ENCODE data around the gene AP1S2.
"Not testable (repeated sequence)": the region's sequence is repeated elsewhere in the genome, so short reads cannot be mapped to it uniquely, and the experiment has no call there.

AP1S2 gene

DNA sequence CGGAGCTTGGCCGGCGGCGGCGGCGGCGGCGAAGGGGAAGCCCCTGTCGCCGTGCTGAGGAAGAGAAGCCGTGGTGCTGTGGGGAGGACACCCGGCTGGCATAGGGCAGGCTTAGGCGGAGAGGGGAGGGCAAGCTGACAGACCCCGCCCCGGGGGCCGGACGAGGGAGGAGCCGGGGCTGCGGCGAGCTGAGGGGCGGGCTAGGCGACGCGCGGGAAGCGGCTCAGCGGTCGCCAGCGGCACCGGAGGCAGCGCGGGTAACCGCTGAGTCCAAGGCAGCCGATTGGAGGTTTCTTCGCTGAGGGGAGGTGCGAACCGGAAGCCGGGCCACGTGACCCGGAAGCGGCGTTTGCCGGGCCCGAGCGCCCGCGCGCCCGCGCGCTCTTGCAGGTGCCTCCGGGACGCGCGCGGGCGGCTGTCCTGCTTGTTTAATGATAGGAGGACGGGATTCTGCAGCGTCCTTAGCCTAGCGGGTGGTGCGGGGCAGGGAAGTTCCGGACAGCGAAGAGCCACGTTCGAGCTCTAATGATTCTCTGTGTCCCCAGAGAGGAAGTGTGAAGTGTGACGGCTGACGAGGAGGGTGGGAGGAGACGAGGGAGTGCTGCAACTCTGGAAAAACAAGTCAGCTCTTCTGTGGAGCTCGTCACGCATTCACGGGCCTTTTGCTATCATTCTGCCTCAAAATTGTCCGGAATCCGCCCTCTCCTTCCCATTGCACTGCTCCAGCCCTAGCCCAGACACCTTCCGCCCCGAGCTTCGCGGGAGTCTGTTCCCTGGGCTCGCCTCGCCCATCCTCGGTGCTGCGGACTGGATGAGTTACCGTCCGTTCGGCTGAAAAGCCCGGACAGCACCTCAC, at the start of gene AP1S2:
TSS of gene AP1S2 (minus strand) at position 102 of the 856 bp plus-strand sequence. CDS start 2,289 bp downstream, outside the sequence.
- DNase-seq (ENCODE audit: low spot score), result peak; percentile 98

DNA sequence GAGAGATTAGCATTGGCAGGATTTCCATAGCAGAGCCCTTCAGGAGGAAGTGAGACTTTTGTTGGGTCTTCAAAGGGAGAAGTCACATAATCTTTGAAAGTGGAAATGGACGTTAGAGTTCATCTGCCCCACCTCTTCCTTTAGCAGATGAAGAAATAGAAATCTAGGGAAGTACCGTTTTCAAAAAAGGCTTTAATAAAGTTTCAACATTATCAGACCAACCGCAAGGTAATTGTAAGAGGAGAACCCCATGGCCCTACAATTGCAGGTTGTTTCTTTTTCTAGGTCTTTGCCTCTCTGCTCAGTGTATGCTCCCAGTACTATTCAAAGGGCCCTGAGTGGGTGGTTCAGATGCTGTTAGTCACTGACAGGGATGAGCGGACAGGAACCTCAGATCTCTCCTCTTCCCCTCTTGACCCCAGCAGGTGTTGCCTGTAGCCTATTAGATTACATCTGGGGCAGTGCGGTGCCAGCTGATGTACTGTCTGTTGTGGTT, 48.6 kb upstream of the AP1S2 start:
- DNase-seq (ENCODE audit: low spot score), result no peak

DNA sequence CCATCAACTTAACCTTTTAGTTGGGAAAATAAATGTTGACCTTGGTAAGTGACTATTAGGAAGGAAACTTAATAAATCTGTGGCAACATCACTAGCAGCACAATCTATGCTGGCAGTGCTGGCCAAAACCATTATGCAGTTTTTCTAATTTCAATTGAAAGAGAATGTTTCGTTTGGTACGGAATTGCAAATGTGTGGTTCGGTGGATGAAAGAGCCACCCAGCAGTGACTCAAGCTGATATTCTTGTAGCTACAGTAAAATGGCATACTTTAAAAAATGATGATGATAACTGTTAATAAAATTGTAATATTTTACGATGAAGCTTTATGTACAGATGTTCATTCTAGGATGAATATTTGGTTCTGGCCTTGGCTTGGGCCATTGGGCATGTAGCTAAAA, 40.7 kb upstream of the AP1S2 start:
- no peak for DNase-seq (ENCODE audit: low spot score)

DNA sequence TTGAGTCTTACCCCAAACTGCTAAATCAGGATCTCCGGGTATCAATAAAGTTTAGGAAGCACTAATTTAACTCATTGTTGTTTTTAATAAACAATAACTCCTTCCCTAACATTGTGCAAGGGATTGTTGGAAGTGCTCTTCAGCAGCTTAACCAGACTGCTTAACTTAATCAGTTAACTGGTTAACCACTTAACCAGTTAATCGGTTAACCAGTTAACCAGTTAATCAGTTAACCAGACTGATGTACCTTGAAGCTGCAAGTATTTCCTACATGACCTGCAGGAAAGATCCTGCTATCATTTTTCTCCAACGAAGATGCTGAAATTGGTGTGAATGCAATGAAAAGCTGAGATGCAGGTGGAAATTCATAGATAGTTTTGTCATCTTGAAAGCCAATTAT, 40.1 kb upstream of the AP1S2 start:
- DNase-seq (ENCODE audit: low spot score), result no peak

DNA sequence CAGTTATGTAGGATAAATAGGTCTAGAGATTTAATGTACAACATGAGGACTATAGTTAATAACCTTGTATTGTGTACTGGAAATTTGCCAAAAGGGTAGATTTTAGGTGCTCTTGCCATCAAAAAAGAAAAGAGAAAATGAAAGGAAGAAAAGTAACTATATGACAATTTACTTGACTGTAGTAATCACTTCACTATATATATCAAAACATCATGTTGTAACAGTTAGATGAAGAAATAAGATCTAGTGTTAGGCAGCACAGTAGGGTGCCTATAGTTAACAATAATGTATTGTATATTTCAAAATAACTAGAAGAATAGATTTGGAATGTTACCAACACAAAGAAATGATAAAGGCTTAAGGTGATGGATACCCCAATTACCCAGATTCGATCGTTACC, 35.9 kb upstream of the AP1S2 start:
- DNase-seq (ENCODE audit: low spot score), result no peak

DNA sequence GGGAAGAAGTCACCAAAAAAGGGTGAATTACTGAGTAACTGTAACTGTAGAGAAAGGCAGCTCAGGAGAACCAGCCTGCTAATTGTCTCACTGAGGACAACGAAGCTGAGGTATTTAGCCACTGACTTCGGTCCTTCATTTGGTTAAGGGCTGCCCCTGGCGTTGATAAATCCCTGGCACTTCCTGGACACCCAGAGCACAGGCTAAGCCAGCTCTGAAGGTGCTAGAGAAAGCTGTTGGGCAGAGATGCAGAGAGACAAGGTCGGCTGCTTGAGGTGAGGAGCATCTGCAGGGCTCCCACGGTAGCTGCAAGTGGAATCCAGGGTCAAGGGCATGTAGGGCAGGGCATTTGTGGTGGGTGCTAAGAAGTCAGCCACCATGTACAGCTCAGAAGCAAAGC, 33.4 kb upstream of the AP1S2 start:
- no peak for DNase-seq (ENCODE audit: low spot score)

DNA sequence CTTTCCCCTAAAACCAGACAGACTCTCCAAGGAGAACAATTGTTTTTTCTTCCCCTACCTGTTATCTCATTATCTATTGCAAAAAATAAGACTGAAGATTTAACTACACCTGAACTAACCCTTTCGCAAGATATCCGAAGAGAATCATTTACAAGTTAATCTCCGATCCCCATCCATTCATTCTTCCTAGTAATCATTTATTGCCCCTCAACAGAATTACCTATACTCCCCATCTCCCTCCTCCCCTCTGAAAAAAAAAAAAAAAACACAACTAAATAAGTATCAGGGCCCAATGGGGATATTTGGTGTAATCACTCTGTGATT, 28.9 kb upstream of the AP1S2 start:
- DNase-seq (ENCODE audit: low spot score), result no peak

DNA sequence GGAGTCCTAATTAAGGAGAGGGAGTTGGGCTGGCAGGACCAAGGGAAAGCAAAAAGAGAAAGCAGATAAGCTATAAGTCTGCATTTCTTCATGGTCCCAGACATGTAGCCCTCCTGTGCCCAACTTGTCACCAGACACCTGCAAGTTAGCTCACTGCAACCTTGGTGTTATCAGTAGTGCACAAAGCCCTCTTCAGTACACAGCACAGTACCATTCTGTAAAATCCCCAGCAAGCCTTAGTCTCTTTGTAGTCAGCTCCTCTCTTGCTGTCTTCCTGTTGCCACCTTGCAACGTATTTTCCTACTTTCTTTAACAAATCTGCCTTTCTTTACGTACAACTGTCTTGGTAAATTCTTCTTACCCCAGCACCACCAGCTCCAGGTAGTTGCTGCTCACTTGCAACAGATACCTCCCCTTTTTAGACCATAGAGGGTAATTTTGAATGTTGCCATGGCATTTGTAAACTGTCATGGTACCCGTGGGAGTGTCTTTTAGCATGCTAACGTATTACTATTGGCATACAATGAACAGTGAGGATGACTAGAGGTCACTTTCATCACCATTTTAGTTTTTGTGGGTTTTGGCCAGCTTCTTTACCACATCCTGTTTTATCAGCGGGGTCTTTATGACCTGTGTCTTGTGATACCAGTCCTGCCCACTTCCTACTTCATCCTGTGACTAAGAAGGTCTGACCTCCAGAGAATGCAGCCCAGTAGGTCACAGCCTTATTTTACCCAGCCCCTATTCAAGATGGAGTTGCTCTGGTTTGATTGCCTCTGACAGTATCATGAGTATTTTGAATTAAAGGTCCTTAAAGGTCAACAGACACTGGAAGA, 28.3 kb upstream of the AP1S2 start:
- DNase-seq (ENCODE audit: low spot score), result no peak

DNA sequence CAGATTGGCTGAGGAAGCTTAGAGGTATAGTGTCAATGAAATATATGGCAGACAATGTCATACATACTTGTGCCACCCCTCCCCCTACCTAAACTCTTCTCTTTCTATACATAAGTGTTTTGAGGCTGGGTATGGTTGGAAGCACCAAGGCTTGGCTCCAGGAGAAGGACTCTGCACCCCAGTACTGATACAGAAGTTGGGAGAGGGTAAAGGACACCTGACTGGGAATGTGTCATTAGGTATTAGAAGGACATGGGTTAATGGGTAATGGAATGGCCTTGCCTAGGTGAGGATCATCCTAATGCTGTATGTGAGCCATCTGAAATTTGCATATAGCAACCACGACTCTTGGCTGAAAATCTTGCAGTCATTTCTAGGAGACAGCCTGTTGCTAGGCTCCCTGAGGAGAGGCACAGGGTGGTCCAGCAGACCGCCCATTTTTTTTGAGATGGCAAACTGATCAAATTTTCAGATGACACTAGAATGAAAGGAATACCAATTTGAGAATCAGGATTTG, 26.8 kb upstream of the AP1S2 start:
- DNase-seq (ENCODE audit: low spot score), result no peak

DNA sequence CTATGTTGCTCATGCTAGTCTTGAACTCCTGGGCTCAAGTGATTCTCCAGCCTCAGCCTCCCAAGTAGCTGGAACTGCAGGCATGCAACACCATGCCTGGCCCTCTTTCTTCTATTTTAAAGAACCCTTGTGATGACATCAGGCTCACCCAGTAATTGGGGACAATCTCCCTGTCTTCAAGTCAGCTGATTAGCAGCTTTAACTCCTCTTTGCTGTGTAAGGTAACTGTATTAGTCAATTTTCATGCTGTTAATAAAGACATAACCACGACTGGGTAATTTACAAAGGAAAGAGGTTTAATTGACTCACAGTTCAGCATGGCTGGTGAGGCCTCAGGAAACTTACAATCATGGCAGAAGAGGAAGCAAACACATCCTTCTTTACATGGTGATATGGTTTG, 23.3 kb upstream of the AP1S2 start:
- not testable (repeated sequence) for DNase-seq (ENCODE audit: low spot score)

DNA sequence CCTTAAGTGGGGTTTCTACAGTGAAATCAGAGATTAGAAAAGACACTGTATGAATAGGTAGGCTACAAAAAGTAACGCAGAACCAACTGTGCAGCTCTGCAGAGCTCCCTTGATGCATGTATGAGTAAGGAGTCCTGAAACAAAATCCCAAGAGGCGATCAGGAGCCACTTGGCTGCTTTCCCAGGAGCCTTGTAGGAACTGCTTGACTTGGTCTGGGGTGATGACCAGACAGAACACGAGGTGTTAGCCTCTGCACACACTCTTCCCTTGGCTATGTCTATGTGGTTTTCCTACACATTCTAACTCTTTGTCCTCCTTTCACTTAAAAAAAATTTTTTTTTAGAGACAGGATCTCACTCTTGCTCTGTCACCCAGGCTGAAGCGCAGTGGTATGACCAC, 22.8 kb upstream of the AP1S2 start:
- no peak for DNase-seq (ENCODE audit: low spot score)

DNA sequence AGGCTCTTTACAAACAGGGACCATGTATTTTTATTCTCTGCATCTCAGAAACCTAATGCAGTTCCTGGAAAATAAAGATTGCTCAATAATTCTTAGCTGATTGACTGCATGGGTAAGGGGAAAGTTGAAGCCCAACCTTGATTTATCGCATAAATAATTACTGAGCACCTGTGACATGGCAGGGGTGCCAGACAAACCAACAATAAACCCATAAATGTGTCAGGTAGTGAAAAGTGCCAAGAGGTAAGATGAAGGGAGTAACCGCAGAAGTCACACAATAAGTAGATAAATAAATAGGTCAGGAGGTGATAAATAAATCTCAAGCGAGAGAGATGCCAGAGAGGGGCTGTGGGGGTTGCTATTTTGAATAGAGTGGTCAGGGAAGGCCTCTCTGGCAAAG, 20.1 kb upstream of the AP1S2 start:
- DNase-seq (ENCODE audit: low spot score), result no peak

DNA sequence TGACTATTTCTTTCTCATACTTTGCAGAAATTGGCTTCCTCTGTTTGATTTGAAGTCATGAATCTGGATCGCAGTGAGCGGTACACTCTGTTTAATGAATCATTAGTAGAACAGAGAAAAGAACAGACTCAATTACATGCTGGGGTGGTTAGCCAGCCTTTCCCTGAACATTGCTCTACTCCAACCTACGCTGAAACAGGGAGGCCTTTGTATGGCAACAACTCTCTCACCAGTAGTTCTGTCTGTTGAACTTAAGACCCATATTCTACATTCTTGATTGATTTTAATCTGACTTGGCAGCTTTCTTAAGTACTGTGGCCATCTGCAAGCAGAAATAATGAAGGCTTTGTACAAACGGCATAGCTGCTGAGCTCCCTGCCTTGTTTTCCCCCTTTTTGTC, 19.0 kb upstream of the AP1S2 start:
- DNase-seq (ENCODE audit: low spot score), result no peak

DNA sequence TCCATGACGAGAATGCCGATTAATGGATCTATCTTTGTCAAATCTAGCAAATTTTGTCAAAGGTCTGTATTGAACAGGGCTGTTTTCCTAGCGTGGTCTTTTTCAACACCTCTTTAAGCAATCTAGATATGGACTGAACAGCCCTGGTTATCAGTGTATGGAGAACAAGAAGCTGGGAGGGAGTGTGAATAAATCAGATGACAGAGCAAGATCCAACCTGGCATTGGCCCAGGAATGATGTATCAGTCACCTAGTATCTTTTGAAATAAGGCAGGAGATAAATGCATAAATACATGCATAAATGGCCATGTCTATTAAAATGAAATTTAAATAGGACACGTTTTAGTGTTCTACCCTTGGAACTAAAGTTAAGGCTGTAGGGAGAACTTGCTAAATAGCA, 15.7 kb upstream of the AP1S2 start:
- no peak for DNase-seq (ENCODE audit: low spot score)

DNA sequence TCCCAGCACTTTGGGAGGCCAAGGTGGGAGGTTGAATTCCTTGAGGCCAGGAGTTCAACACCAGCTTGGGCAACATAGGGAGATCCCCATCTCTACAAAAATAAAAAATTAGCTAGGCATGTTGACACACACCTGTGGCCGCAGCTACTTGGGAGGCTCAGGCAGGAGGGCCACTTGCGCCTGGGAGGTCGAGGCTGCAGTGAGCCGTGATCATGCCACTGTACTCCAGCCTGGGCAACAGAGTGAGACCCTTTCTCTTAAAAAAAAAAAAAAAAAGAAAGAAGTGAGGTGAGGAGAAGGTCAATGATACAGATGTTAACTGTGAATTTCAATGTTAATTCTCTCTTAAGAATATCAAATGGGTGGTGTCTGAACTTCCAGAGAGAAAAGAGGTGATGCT, 15.1 kb upstream of the AP1S2 start:
- no peak for DNase-seq (ENCODE audit: low spot score)

DNA sequence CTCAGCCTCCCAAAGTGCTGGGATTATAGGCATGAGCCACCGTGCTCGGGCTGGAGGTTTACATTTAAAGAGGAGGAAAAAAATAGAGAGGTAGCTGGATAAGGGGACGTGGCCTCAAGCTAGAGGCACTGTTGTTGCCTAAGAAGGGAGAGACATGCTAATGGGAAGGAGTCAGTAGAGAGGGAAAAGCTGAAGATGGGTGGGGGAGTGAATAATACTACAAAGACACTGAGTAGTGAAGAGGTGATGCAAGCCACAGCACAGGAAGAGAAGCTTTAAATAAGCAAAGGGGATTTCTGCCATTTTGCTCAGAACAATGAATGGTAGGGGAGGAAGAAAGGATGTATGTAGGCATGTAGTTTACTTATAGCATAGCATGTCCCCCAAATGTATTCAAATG, 11.5 kb upstream of the AP1S2 start:
- DNase-seq (ENCODE audit: low spot score), result no peak

DNA sequence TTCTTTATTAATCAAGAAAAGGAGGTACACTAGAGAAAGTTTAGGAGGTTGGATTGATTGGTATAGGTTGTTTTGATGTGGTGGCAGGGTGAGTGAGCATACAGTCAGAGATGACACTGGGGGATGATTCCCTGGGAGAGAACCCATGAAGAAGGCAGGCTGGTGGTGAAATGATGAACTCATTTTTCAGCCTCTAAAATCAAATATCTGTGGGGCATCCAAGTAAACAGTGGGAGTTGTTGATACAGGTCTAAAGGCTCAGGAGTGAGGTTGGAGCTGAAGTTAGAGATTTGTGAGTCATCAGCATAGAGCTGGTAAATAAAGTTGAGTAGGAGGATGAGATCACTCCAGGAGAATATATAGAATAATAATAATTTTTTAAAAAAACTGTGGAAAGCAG, 10.0 kb upstream of the AP1S2 start:
- no peak for DNase-seq (ENCODE audit: low spot score)

DNA sequence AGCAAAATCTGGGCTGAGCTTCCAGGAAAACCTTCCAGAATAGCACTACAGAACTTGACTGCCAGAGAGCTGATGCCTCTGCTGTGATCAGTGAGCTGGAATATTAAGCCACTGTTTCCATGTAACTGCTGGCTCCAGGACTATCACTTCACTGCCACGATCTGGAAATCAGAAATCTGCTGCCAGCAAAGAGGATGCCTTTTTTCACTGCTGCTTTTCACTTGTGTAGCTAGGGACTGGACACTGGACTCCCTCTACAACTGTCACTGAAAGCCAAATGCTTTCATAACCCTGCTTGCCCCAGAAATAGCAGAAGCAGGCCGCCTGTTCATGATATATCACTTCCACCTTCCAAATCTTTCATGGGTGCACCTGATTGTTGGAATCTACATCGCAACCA, 9.4 kb upstream of the AP1S2 start:
- DNase-seq (ENCODE audit: low spot score), result no peak

DNA sequence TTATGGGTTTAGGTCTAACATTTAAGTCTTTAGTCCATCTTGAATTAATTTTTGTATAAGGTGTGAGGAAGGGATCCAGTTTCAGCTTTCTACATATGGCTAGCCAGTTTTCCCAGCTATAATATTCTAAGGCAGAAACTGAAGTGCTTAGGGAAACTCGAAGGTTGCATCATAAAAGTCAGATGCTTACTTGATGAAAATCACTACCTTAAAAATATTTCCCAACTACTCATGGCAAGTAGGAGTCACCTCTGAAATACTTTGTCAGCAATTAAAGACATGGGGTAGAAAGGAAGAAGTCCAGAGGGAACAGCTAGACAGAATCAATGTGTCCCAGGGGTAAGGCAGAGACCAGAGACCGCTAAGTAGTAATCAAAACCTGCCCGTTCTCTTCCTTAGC, 6.3 kb upstream of the AP1S2 start:
- DNase-seq (ENCODE audit: low spot score), result no peak

DNA sequence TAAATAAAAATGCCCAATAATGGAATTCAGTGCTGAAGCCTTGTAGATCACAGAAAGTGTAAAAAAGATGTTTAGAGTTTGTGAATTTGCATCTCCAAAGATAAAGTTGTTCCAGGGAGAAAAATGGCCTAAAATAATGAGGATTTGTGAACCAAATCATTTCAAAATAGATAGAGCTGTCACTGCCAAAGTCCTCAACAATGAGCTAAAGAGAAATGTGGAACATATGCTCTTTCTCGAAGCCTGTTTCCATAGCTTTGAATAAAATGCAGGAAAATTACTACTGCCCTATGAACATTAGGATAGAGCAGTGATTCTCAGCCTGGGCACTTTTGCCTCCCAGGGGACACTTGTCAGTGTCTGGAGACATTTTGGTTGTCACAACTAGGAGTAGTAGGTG, 3.4 kb upstream of the AP1S2 start:
- DNase-seq (ENCODE audit: low spot score), result no peak

DNA sequence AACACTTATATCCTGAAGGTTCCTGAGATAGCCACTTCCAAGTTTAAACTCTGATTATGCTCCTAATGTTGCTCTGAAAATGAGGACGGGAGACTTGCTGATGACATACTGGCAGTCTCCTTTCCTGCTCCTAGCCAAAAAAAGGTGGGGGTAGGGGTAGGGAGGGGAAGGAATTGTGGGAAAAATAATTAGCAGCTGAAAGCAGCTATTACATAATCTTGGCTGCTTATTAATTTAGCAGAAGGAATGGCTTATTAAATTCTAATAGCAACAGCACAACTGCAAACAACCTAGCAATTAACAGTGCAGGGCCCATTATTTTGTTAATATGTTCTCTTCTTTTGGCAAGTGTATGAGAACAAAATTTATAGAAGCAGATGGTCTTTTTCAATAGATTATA, 2.0 kb upstream of the AP1S2 start:
- no peak for DNase-seq (ENCODE audit: low spot score)

DNA sequence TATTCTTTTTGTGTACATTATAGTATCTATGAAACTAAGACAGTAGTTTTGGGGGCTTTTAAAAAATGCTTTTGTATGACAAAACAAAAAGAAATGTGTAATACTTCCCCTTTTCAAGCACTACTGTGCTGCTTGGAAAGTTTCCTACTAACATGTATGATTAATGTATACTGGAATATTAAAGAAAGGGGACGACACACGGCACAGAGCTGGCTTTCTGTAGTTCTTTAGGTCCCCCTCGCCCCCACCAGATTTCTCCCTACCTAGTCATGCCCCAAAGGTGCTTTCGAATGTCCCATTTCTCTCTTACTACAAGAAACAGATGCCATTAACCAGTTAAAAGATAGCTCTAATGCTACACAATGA, 1.6 kb upstream of the AP1S2 start:
- DNase-seq (ENCODE audit: low spot score), result no peak

DNA sequence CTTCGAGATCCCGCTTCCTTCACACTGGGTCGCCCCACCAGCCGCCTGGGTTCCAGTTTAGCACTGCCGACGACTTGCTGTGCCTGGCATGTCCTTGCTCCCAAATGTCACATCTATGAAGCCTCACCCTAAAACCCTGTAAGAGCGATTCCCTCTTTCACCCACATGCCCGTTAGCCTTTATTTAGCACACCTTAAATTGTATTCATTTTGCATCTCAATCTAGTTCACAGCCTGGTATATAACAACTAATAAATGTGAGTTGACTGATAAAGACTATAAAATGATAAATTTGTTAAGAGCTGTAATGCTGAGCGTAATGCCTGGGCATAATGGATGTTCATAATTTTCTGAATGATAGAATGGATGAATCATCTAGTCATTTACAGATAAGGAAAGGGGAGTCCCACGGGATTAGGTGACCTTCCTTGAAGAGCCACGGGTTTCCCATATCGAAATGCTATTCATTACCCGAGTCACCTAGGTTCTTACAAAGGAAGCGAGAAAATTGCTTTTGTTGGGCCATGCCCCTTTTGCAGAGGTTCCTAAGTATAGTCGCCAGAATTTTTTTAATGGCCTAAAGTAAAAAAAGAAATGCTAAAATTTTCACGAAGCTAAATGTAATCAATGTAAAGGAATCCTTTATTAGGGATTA, 1.1 kb upstream of the AP1S2 start:
- DNase-seq (ENCODE audit: low spot score), result no peak

Measured in CD4-positive, alpha-beta T cell treated with Interleukin-6 at 100 ng/mL for 8 hours (primary cell).